ENCODE measurements around the gene ANKRD18B. TPM values are rescaled to one million over a fixed set of nuclear protein-coding genes. Genes with fewer than 3 reads are reported as not detected.
A peak's percentile ranks its signal among the peaks of the same experiment; 100 is the strongest.
"Not testable (repeated sequence)": the region's sequence is repeated elsewhere in the genome, so short reads cannot be mapped to it uniquely, and the experiment has no call there.

ANKRD18B gene
- under 1 TPM in 1 of 2 donors, not detected in 1; 0.64 TPM for total RNA-seq
- long read RNA-seq: 0 reads

DNA sequence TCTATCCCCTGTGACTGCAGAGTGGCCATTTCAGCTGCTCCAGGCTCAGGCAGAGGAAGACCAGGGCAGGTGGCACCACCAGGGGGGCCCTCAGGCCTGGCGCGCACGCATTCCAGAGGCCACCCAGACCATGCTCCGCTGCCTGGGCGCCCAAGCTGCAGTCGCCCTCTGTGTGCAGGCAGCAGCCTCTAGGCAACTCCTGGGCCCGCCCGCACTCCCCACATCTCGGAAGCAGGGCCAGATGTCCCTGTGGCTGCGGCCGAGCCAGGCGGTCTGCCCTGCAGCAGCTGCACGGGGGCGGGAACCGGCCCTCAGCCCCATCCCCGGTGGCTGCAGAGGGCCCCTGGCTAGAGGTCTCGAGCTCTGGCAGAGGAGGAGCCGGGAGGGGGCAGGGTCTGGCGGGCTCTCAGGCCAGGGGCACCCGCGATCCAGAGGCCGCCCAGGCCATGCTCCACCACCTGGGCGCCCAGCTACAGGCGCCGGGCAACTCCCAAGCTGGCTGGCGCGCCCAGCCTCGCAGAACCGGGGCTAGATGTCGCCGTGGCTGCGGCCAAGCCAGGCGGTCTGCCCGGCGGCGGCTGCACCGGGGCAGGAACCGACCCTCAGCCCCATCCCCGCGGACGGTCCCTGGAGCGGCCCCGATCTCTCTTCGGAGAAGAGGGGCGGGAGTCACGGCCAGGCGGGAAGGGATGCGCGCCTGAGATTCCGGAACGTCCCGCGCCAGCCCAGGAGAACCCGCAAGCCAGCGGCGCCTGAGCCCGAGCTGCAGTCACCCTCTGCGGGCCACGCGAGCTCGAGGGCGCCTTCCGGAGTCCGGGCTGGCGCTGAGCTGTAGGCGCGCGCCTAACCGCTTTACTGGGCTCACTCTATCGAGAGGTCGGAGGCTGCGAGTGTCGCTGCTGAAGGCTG is at the start of gene ANKRD18B:
Gene ANKRD18B, plus strand, starts transcription at position 855 of the 909 bp plus-strand sequence. CDS start 239 bp downstream, outside the sequence.
- peak; percentile 24 to 28 for DNase-seq

DNA sequence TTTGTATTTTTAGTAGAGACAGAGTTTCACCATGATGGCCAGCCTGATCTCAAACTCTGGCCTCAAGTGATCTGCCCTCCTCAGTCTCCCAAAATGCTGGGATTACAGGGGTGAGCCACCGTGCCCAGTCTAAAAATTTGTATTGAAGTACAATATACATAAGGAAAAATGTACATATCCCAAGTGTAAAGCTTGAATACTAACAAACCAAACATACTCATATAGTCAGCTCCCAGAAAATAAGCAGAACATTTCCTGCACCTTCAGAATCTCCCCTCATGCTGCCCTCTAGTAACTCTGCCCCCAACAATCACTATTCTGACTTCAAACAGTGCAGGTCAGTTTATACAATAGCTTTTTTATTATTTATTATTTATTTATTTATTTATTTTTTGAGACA is 48.7 kb upstream of the ANKRD18B start:
- no peak for DNase-seq
- intact Hi-C loops (cut with DNase I, micrococcal nuclease): no loop called here
- no peak for ATAC-seq

More for the DNA sequence above, at the start of gene ANKRD18B:
- intact Hi-C loops (cut with DNase I, micrococcal nuclease): not testable (repeated sequence)
- ATAC-seq: peak; percentile 64

DNA sequence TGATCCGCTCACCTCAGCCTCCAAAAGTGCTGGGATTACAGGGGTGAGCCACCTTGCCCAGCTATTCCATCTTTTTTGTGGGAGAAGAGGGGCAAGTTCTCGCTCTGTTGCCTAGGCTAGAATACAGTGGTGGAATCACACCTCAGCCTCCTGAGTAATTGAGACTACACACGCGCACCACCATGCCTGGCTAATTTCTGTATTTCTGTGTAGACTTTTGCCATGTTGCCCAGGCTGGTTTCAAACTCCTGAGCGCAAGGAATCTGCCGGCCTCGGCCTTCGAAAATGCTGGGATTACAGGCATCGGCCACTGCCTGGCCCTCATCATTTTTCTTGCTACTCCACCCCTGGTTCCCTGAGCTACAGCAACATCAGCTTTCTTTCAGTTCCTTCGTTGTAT is 47.5 kb upstream of the ANKRD18B start:
- intact Hi-C loops (cut with DNase I, micrococcal nuclease): no loop called here
- no peak for ATAC-seq
- no peak for DNase-seq

DNA sequence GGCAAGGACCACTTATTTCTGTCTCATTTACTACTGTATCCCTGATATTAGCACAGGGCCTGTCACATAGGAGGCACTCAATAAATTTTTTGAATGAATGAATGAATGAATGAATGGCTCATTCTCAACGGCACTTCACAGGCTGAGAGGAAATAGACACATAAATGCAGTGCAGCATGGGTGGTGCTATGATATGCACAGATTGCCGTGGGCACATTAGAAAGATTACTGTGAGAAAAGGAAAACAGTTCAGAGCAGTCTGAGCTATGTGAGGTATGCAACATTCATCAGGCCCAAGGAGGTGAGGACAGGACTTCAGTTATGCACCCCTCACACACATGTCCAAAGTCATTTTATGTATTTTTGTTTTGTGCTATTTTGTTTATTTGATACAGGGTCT is 43.9 kb upstream of the ANKRD18B start:
- intact Hi-C loops (cut with DNase I, micrococcal nuclease): no loop called here
- DNase-seq: no peak
- no peak for ATAC-seq

DNA sequence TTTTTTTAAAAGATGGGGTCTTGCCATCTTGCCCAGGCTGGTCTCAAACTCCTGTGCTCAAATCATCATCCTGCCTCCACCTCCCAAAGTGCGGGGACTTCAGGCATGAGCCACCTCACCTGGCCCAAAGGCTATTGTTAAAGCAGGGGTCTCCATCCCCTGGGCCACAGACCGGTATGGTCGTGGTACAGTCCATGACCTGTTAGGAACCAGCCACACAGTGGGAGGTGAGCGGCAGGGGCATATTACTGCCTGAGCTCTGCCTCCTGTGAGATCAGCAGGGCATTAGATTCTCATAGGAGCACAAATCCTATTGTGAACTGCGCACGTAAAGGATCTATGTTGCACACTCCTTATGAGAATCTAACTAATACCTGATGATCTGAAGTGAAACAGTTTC is 43.1 kb upstream of the ANKRD18B start:
- DNase-seq (no peak), ATAC-seq (no peak)
- intact Hi-C loops (cut with DNase I, micrococcal nuclease): no loop called here

DNA sequence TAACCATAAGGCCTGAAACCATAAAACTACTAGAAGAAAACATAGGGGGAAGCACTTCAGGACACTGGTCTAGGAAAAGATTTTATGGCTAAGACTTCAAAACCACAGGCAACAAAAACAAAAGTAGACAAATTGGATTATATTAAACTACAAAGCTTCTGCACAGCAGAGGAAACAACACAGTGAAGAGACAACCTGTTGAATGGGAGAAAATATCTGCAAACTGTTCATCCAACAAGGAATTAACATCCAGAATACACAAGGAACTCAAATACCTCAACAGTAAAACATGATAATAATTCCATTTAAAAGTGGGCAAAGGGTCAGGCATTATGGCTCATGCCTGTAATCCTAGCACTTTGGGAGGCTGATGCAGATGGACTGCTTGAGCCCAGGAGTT is 38.7 kb upstream of the ANKRD18B start:
- ATAC-seq; DNase-seq; intact Hi-C loops (cut with DNase I, micrococcal nuclease): not testable (repeated sequence)

DNA sequence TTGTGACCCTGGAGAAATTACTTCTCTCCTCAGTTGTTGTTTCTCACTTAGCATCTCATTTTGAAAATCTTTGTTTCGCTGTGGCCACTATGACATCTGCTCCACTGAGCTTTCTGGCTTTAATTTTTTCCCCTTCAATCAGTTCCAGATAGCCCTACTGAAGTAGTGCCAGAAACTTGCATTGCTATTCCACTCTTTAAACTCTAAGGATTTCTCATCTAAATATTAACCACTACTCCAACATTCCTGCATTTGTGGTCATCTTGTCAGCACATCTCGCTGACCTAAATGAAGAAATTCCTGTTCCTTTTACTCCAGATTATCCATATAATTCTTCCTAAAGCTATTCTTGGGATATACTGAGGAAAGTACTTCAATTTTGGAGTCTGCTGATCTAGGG is 35.0 kb upstream of the ANKRD18B start:
- no peak for ATAC-seq
- intact Hi-C loops (cut with DNase I, micrococcal nuclease): no loop called here
- DNase-seq: no peak

DNA sequence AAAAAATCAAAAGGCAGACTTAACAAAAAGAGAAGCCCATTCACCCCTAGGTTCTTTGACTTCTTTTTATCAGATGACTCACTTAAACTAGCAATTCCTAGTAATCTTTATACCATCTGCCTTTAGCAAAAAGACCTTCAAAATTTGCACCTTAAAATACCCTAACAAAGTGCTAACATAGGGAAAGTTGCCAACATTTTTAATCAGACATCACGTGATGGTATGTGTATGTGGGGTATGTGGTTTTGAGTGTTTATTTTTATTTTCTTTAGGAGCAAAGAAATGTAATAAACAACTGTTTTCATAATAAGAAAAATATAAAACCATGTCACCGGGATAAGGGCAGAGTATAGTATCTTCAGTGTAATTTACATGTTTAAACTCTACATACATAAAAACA is 30.2 kb upstream of the ANKRD18B start:
- ATAC-seq; intact Hi-C loops (cut with DNase I, micrococcal nuclease); DNase-seq: not testable (repeated sequence)

DNA sequence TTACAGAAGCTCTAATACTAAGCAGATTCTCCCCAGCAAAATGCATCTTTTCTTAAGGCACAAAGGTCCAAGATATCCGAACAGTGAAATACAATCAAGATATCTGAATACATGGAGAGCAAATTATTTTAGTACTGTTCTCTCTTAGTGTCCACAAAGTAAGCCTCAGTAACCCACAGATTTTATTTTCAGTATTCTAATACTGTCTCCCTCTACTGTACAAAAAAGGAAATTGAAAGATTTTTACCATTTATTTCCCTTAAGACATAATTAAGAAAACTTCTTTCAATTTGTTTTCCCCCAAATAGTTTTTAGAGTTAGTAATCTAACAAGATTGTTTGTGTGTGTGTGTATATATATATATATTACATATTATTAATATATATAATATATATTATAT is 25.7 kb upstream of the ANKRD18B start:
- ATAC-seq (no peak), DNase-seq (no peak)
- intact Hi-C loops (cut with DNase I, micrococcal nuclease): no loop called here

DNA sequence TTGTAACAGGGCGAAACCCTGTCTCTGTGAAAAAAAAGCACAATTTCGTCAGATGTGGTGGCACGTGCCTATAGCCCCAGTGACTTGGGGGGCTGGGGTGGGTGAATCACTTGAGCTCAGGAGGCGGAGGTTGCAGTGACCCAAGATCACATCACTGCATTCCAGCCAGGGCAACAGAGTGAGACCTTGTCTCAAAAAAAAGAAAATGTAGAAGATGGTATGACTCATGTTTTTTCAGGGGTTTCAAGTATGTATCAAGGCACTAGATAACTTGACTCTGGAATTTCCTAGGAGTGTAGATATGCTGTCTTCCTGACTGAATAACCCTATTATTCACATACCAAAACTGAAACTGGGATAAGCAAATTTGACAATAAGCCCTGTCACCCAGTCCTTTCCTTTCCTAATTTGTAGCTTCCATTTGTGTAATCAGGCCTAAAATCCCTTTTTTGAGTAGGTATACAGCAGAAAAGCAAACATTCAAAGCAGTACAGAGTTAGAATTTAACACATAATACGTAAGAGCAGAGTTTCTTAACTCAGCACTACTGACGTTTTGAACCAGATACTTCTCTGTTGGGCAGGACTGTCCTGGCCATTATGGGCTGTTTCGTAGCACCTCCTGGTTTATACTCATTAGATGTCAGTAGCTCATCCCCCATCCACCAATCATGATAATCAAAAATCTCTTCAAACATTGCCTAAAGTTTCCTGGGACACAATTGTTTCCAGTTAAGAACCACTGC is 17.3 kb upstream of the ANKRD18B start:
- ATAC-seq: no peak
- DNase-seq: no peak
- intact Hi-C loops (cut with DNase I, micrococcal nuclease): no loop called here

DNA sequence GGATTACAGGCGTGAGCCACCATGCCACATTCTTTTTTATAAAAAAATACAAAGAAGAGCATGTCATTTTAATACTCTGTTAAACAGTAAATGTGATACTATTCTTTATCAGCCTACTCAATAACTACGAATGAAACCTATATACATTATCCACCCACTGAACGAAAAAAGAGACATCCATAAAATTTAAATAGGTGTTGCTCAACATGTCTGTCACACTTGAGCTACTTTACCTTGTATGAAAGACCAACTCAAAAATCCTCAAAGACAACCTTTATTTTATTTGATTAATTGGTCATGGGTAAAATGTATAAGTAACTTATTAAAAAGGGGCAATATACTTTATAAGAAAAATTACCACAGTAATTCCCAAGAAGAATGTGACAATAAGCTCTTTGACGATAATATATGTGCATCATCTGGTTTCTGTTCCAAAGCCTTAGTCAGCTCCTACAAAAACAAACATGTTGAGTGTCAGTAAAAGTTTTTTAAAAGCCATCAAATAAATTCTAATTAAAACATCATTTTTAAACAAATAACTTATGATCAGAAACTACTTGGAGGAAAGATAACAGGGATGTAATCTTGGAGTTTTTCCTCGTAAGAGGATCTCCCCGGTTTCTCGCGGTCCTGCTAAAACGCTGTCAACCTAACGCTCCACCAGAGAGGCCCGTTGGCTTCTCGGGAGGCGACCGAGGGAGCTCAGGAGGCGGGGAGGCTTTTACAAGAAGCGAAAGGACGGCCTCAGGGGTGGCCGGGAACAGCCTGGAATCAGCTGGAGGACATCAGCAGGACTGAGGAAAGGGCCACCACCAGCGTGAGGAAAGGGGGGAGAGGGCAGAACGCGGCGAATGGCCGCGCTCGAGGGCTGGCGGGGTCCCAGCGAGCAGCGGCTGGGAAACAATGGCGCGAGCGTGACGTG is 13.5 kb upstream of the ANKRD18B start:
- ATAC-seq (peak; percentile 74), DNase-seq (peak; percentile 33 to 55)
- intact Hi-C loops (cut with DNase I, micrococcal nuclease): no loop called here

DNA sequence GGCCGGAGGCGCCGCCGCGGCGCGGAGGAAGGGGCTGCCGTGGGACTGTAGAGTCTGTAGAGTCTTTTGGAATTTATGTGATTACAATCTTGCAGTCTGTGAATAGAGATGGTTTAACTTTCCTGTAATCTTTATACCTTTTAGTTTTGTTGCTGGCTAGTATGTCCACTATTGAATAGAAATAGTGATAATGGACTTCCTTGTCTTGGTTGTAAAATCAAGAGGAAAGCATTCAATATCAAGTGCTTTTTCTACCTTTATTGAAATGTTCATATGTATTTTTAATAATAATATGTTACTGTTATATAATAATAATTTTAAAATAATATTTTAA is 12.9 kb upstream of the ANKRD18B start:
- ATAC-seq; intact Hi-C loops (cut with DNase I, micrococcal nuclease); DNase-seq: not testable (repeated sequence)

DNA sequence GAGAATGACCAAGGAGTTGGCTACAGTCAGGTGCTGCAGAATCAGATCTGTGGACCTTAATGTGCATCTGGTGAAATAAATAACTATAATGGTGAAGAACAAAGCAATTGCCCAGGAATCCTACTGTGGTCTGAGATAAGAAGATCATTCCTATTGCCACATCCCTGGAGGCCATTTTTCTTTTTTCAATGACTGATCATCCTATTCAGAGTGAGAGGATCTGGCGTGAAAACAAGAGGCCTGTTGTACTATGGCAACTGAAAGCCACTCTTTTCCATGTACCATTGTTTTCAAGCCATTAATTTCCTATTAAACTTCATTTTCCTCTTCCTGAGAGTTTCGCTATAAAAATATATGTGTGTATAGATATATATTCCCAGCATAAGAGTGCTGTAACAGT is 11.5 kb upstream of the ANKRD18B start:
- intact Hi-C loops (cut with DNase I, micrococcal nuclease); DNase-seq; ATAC-seq: not testable (repeated sequence)

DNA sequence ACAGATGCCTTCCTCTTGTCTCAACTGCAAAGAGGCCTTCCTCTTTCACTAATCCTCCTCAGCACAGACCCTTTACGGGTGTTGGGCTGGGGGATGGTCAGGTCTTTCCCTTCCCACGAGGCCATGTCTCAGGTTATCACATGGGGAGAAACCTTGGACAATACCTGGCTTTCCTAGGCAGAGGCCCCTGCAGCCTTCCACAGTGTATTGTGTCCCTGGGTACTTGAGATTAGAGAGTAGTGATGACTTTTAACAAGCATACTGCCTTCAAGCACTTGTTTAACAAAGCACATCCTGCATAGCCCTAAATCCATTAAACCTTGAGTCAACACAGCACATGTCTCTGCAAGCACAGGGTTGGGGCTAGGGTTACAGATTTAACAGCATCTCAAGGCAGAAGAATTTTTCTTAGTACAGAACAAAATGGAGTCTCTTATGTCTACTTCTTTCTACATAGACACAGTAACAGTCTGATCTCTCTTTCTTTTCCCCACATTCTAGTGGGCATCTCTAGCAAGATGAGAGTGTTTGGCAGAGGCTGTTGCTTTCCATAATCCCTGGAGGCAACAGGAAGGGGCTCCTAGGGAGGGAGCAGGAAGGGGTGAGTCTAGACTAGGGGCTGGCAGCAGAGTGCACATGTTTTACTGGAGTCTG is 8.6 kb upstream of the ANKRD18B start:
- DNase-seq; ATAC-seq; intact Hi-C loops (cut with DNase I, micrococcal nuclease): not testable (repeated sequence)

DNA sequence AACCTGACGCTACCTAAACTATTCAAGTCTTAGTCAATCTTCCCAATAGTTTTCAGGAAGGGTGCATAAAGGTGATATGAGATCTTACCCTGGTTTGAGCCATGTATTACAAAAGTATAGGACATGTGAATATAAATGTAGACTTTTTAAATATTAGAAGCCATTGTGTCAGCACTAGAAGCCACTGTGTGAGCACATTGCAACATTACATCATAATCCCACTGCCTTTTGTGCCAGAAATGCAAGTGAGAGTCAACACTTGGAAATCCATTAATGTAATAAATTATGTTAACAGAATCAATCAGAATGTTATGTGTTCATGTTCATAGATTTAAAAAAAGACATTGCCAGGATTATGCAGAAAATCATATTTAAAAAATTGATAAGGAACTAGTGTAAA is 7.7 kb upstream of the ANKRD18B start:
- intact Hi-C loops (cut with DNase I, micrococcal nuclease); ATAC-seq; DNase-seq: not testable (repeated sequence)

DNA sequence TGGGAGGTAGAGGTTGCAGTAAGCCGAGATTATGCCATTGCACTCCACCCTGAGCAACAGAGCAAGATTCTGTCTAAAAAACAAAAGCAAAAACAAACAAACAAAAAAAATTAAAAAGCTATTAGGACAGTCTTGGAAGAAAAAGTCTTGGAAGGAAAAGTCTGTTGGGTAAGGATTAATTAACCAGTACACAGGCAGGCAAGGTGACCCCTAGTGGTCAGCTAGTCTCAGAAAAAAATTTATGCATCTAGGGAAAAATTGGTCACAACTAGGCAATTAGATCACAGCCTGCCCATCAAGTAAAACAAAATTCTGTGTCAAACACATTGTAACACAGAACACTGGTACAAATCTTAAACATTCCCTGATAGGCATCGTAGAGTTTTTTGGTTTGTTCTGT is 6.7 kb upstream of the ANKRD18B start:
- no peak for DNase-seq
- intact Hi-C loops (cut with DNase I, micrococcal nuclease): no loop called here
- ATAC-seq: no peak

DNA sequence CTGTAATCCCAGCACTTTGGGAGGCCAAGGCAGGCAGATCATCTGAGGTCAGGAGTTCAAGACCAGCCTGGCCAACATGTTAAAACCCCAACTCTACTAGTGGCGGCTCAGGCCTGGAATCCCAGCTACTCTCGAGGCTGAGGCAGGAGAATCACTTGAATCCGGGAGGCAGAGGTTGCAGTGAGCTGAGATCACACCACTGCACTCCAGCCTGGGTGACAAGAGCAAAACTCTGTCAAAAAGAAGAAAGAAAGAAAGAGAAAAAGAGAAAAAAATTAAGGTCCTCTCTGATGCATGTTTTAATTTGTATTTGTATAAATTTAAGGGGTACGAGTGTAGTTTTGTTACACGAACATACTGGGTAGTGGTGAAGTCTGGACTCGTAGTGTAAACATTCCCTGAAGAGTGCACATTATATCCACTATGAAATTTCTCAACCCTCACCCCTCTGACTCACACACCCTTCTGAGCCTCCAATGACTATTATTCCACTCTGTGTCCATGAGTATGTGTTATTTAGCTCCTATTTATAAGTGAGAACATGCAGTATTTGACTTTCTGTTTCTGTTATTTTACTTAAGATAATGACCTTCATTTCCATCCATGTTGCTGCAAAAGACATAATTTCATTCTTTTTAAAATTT is 6.0 kb upstream of the ANKRD18B start:
- intact Hi-C loops (cut with DNase I, micrococcal nuclease); ATAC-seq; DNase-seq: not testable (repeated sequence)

DNA sequence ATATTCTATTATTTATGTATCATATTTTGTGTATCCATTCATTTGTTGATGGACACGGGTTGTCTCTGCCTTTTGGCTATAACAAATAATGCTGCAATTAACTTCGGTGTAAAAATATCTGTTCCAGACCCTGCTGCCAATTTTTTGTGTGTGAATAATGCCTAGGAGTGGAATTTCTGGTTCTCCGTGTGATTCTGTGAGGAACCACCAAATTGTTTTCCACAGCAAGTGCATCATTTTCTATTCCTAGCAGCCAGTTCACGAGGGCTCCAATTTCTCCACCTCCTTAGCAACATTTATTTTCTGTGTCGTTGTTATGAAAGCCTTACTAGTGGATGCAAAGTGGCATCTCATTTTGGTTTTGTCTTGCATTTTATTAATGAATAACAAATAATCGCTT is 2.2 kb upstream of the ANKRD18B start:
- DNase-seq; intact Hi-C loops (cut with DNase I, micrococcal nuclease); ATAC-seq: not testable (repeated sequence)
